ENCODE results near the gene CRTC2. TPM values are rescaled to one million over a fixed set of nuclear protein-coding genes. Genes with fewer than 3 reads are reported as not detected.

Gene CRTC2
- total RNA-seq, 1 experiment from 2014 or later: 45.7 TPM

GRCh38 chr1:153970346-153970745, 11.9 kb upstream of the CRTC2 start:
- Histone ChIP-seq H3T11ph (ENCODE audit: low read length) (no peak overlapping the region), H2BK120ac (ENCODE audit: low read depth, low read length, poor library complexity, severe bottlenecking) (no peak overlapping the region), H2AFZ (ENCODE audit: low read length) (no peak overlapping the region), H4K8ac (replicated peaks; ENCODE audit: insufficient read length, low read depth, low read length) (no peak overlapping the region), H3K79me1 (ENCODE audit: insufficient read depth, low read depth, low read length, poor library complexity, severe bottlenecking) (no peaks in the 10 kb centered on the region), H3K27ac (ENCODE audit: insufficient read length, low read depth, low read length) (no peak overlapping the region), H3K14ac (ENCODE audit: insufficient read depth, low read length) (no peak overlapping the region), H2BK15ac (ENCODE audit: low read depth, low read length) (no peak overlapping the region), H3K9me3 (ENCODE audit: control insufficient read depth, low read depth, low read length) (no peaks in the 10 kb centered on the region), H4K91ac (ENCODE audit: insufficient read length, low read depth, low read length) (no peak overlapping the region), H3K79me2 (ENCODE audit: insufficient read depth, low read length) (no peaks in the 10 kb centered on the region), H3K4me2 (ENCODE audit: insufficient read depth, insufficient read length, low read length) (no peak overlapping the region), H3K23me2 (ENCODE audit: insufficient read length, low read depth, low read length, poor library complexity, severe bottlenecking) (peaks cover 5% of the 10 kb centered on the region), H4K20me1 (ENCODE audit: control insufficient read depth, insufficient read depth, insufficient read length) (no peaks in the 10 kb centered on the region), H2BK20ac (ENCODE audit: low read depth, low read length, poor library complexity, severe bottlenecking) (no peak overlapping the region), H2BK5ac (ENCODE audit: insufficient read length, low read length) (no peak overlapping the region), H3K27me3 (ENCODE audit: insufficient read depth, low read length) (no peaks in the 10 kb centered on the region), H3K9ac (ENCODE audit: extremely low read depth, insufficient read length, low read length) (no peak overlapping the region), H3K56ac (ENCODE audit: insufficient read length, low read depth, low read length) (no peak overlapping the region), H2AK5ac (ENCODE audit: insufficient read length, low read length) (no peak overlapping the region), H3K23ac (ENCODE audit: insufficient read length, low read depth, low read length) (no peak overlapping the region), H4K5ac (ENCODE audit: insufficient read length, low read depth, low read length) (no peak overlapping the region), H3K4ac (ENCODE audit: low read depth, low read length) (no peak overlapping the region), H3K4me1 (ENCODE audit: insufficient read depth, low read length) (no peaks in the 10 kb centered on the region), H3K18ac (ENCODE audit: insufficient read length, low read depth, low read length) (no peak overlapping the region), H2BK12ac (ENCODE audit: insufficient read length, low read depth, low read length) (no peak overlapping the region)
- no peak for DNase-seq
- peaks cover 20 to 40% (median 38%) of the 10 kb centered on the region in 3 experiments for H3K36me3 Mint-ChIP-seq (ENCODE audit: insufficient read depth in 1 of 3, low read depth in 3 of 3)
- no peaks in the 10 kb centered on the region for H3K27me3 Mint-ChIP-seq (ENCODE audit: low read depth)
- no CpG with 5 or more reads among the region's 2 CpGs for WGBS (ENCODE audit: extremely low coverage, insufficient read length, low lambda C conversion rate)
- peaks cover 24 to 33% of the 10 kb centered on the region in 2 experiments for H3K4me1 Mint-ChIP-seq
- peak overlapping the region in 1 of 2 experiments; percentile 50; a peak in 2 of 5 replicates for H3K4me3 Mint-ChIP-seq
- H3K9me3 Mint-ChIP-seq: peaks cover 0 to 4% of the 10 kb centered on the region in 2 experiments; a peak in 1 of 5 replicates
- H3K27ac Mint-ChIP-seq: peak overlapping the region in 1 of 3 experiments; percentile 87; a peak in 1 of 7 replicates
- TF ChIP-seq CTCF (conservative IDR thresholded peaks at IDR 0.05): no peak
